ENCODE results near the gene ST3GAL3. TPM values are rescaled to one million over a fixed set of nuclear protein-coding genes. Genes with fewer than 3 reads are reported as not detected.

The ST3GAL3 gene
- total RNA-seq, 1 experiment from 2014 or later = 19.3 TPM

DNA sequence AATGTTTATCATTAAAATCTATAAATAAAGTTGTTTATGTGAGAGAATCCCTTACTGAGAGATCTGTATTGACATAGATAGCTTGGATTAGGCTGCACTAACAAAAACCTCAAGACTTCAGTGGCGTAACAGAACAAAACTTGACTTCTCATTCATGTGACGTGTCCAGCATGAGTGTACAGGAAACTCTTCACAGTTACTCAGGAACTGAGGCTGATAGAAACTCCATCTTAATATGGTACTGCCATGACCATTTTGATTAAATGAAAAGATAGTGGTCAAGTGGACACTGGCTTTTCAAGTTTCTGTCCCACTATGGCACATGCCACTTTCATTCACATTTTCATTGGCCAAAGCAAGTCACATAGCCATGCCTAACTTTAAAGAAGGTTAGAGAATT is 3.7 kb downstream of the ST3GAL3 start:
- peaks cover 10% of the 10 kb centered on the region; the same call in 1 of the 2 replicates for H3K79me2 ChIP-seq (ENCODE audit: low read depth)
- intact Hi-C loops (cut with micrococcal nuclease; ENCODE audit: unreplicated experiment) = no loop called here
- peaks cover 1% of the 10 kb centered on the region for H4K20me1 ChIP-seq (ENCODE audit: insufficient read depth)
- H3F3A ChIP-seq (ENCODE audit: insufficient read depth, low read depth) = peaks cover 25% of the 10 kb centered on the region
- H3K9me2 ChIP-seq (ENCODE audit: insufficient read depth) = no peaks in the 10 kb centered on the region
- peak overlapping the region; percentile 42 for H3K27ac ChIP-seq
- ChIA-PET CTCF (interaction anchor here (0.5 kb wide), 1 partner anchor 16 kb away, joined by 7 read pairs; no protein-coding TSS in a partner anchor), POLR2A (ENCODE audit: unreplicated experiment) (no interaction called here)
- no peaks in the 10 kb centered on the region for H3K9me3 ChIP-seq (ENCODE audit: insufficient read depth, low read depth)
- DNase-seq = no peak
- no peaks in the 10 kb centered on the region for H3K27me3 ChIP-seq (ENCODE audit: insufficient read depth, low read depth)
- peaks cover 36% of the 10 kb centered on the region for H3K4me1 ChIP-seq (replicated peaks; ENCODE audit: insufficient read depth)
- no peaks in the 10 kb centered on the region for H3K36me3 ChIP-seq (ENCODE audit: low read depth)
- BruUV-seq (replicated peaks) = no TSS peak
- no peak for TF ChIP-seq EZH2 (IDR thresholded peaks at IDR 0.05; ENCODE audit: low read depth)
- TF ChIP-seq, protein P1, sequence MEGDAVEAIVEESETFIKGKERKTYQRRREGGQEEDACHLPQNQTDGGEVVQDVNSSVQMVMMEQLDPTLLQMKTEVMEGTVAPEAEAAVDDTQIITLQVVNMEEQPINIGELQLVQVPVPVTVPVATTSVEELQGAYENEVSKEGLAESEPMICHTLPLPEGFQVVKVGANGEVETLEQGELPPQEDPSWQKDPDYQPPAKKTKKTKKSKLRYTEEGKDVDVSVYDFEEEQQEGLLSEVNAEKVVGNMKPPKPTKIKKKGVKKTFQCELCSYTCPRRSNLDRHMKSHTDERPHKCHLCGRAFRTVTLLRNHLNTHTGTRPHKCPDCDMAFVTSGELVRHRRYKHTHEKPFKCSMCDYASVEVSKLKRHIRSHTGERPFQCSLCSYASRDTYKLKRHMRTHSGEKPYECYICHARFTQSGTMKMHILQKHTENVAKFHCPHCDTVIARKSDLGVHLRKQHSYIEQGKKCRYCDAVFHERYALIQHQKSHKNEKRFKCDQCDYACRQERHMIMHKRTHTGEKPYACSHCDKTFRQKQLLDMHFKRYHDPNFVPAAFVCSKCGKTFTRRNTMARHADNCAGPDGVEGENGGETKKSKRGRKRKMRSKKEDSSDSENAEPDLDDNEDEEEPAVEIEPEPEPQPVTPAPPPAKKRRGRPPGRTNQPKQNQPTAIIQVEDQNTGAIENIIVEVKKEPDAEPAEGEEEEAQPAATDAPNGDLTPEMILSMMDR (conservative IDR thresholded peaks at IDR 0.05) = no peak
- peak overlapping the region; percentile 57 for H3K4me2 ChIP-seq
- no peak overlapping the region for H3K4me3 ChIP-seq
- no peak overlapping the region for H2AFZ ChIP-seq

DNA sequence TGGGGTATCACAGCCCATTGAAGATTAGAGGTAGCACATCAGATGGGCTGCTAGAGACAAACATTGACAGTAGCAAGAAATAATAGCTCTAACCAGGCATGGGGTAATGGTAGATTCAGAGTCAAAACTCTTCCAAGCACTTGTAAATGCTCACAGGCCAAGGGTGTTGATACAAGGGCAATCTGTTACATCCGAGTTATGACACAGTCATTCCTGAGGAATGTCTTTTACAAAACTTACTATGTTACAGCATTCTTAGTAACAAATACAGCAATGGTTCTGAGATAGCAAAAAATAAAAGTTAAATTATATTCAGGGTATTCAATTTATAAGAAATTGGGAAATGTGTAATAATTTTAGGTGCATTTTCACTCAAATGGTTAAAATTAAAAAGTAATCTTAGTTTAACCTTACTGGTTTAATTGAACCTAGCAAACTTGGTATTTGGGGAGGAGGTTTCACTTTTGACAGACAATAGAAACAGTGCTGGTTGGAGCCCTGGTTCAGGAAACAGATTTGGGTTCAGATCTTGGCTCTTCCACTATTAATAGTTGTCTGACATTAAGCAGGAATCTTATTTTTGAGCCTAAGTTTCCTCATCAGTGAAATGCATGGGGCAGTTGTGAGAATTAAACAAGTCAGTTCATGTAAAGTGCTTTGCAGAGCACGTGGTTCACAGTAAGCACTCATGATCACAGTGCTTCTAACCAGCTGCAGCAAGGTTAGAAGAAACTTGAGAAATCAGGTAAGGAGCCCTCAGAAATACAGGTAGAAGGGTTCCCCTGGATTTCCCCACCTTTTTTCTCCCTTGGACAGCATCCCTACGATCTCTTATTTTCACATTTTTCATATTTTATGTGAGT is 4.4 kb downstream of the ST3GAL3 start:
- POLR2A ChIA-PET (ENCODE audit: unreplicated experiment) = no interaction called here
- H3K9me3 ChIP-seq (ENCODE audit: insufficient read depth, low read depth) = no peaks in the 10 kb centered on the region
- H3K4me1 ChIP-seq (replicated peaks; ENCODE audit: insufficient read depth) = peaks cover 31% of the 10 kb centered on the region
- no peak overlapping the region for H3K4me3 ChIP-seq
- peak overlapping the region; percentile 57 for H3K4me2 ChIP-seq
- H3F3A ChIP-seq (ENCODE audit: insufficient read depth, low read depth) = peaks cover 21% of the 10 kb centered on the region
- intact Hi-C loops (cut with micrococcal nuclease; ENCODE audit: unreplicated experiment) = no loop called here
- TF ChIP-seq EZH2 (IDR thresholded peaks at IDR 0.05; ENCODE audit: low read depth) = no peak
- TF ChIP-seq, protein P1 (conservative IDR thresholded peaks at IDR 0.05) = no peak
- no peaks in the 10 kb centered on the region for H4K20me1 ChIP-seq (ENCODE audit: insufficient read depth)
- CTCF ChIA-PET = no interaction called here
- no TSS peak for BruUV-seq (replicated peaks)
- no peaks in the 10 kb centered on the region for H3K27me3 ChIP-seq (ENCODE audit: insufficient read depth, low read depth)
- DNase-seq = peak; percentile 8 to 76
- peak overlapping the region; percentile 42 for H3K27ac ChIP-seq
- H3K36me3 ChIP-seq (ENCODE audit: low read depth) = no peaks in the 10 kb centered on the region
- H3K9me2 ChIP-seq (ENCODE audit: insufficient read depth) = no peaks in the 10 kb centered on the region
- H3K79me2 ChIP-seq (ENCODE audit: low read depth) = peaks cover 10% of the 10 kb centered on the region; the same call in 1 of the 2 replicates
- H2AFZ ChIP-seq = no peak overlapping the region

DNA sequence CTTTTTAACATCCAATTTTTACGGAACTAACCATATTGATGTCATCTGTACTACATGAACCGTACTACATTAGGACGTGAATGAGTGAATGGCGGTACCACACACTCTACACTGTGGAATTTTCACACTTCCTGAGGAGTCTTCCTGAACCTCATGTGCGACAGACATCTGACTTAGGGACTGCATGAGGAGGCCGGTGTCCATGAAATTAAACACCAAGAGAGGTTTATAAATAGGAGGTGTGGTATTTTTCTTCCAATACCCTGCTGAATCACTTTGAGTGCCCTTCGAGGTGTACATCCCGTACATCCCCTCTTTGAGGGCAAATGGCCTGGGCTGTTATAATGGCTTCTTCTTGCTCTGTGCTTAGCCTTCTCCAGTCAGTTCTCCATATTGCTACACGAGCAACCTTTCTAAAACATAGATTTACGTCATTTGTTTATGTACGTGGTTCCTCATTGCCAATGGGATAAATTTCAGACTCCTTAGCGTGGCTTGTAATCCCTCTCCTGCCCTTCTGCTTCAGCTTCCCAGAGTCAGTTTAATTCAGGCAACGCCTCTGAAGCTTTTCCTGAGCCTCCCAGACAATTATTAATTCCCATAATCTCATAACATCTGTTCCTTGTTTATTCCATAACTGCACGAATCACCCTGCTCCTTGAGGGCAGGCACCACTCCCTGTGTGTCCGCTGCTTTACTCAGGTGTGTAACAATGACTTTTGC is 9.4 kb downstream of the ST3GAL3 start:
- H3F3A ChIP-seq (ENCODE audit: insufficient read depth, low read depth) = peaks cover 11% of the 10 kb centered on the region; the same call in 1 of the 2 replicates
- TF ChIP-seq, protein P1 (conservative IDR thresholded peaks at IDR 0.05) = no peak
- TF ChIP-seq EZH2 (IDR thresholded peaks at IDR 0.05; ENCODE audit: low read depth) = no peak
- no peaks in the 10 kb centered on the region for H3K36me3 ChIP-seq (ENCODE audit: low read depth)
- H3K27ac ChIP-seq = no peak overlapping the region
- H3K79me2 ChIP-seq (ENCODE audit: low read depth) = no peaks in the 10 kb centered on the region
- no peaks in the 10 kb centered on the region for H3K27me3 ChIP-seq (ENCODE audit: insufficient read depth, low read depth)
- no peak for DNase-seq
- ChIA-PET CTCF (no interaction called here), POLR2A (ENCODE audit: unreplicated experiment) (no interaction called here)
- peaks cover 9% of the 10 kb centered on the region for H3K4me1 ChIP-seq (replicated peaks; ENCODE audit: insufficient read depth)
- no peaks in the 10 kb centered on the region for H3K9me2 ChIP-seq (ENCODE audit: insufficient read depth)
- no peak overlapping the region for H2AFZ ChIP-seq
- intact Hi-C loops (cut with micrococcal nuclease; ENCODE audit: unreplicated experiment) = no loop called here
- no peak overlapping the region for H3K4me3 ChIP-seq
- no TSS peak for BruUV-seq (replicated peaks)
- H3K4me2 ChIP-seq = no peak overlapping the region
- no peaks in the 10 kb centered on the region for H3K9me3 ChIP-seq (ENCODE audit: insufficient read depth, low read depth)
- no peaks in the 10 kb centered on the region; the same call in 1 of the 2 replicates for H4K20me1 ChIP-seq (ENCODE audit: insufficient read depth)

Measured in PC-9 (cell line).